Measurements from ENCODE around the gene MYH13.

- TF ChIP-seq SP1 (IDR thresholded peaks at IDR 0.05) (no peak), FOXM1 (IDR thresholded peaks at IDR 0.05; ENCODE audit: borderline replicate concordance) (no peak), TARDBP (IDR thresholded peaks at IDR 0.05) (no peak), HDGF (IDR thresholded peaks at IDR 0.05; ENCODE audit: borderline replicate concordance) (no peak), FOXA1 (IDR thresholded peaks at IDR 0.05) (no peak)
These were observed 110.4 kb downstream of the MYH13 start for GRCh38 chr17:10262451-10262850.

Data from HEK293T (cell line).